GM19438 (cell line): ENCODE measurements around the gene BTNL2.

ENCODE experiments used
- ATAC-seq: cut with Tn5 transposase; IDR thresholded peaks from one replicate; pipeline ENCODE4 v1.9.1; 2021; ENCODE audit warnings: low read depth; ENCODE audit not compliant: unreplicated experiment

Gene BTNL2

GRCh38 chr6:32415521-32416019, 8.6 kb upstream of the BTNL2 start:
- ATAC-seq: no peak

GRCh38 chr6:32413427-32414047, 6.6 kb upstream of the BTNL2 start:
- ATAC-seq: no peak

GRCh38 chr6:32411566-32412327, 4.8 kb upstream of the BTNL2 start:
- no peak for ATAC-seq

GRCh38 chr6:32410906-32411305, 3.9 kb upstream of the BTNL2 start:
- ATAC-seq: no peak

GRCh38 chr6:32406197-32406596, 784 bp downstream of the BTNL2 start:
- no peak for ATAC-seq

GRCh38 chr6:32405656-32406055, 1.3 kb downstream of the BTNL2 start:
- ATAC-seq: no peak

GRCh38 chr6:32402812-32403211, 4.2 kb downstream of the BTNL2 start:
- ATAC-seq: no peak

- ATAC-seq: no peak
Observed at GRCh38 chr6:32401284-32401963, 5.6 kb downstream of the BTNL2 start.

- no peak for ATAC-seq
Observed at GRCh38 chr6:32397252-32397920, 9.6 kb downstream of the BTNL2 start.

GRCh38 chr6:32396028-32396427, 11.0 kb downstream of the BTNL2 start:
- no peak for ATAC-seq

GRCh38 chr6:32393665-32394420, 13.1 kb downstream of the BTNL2 start:
- ATAC-seq: no peak

- no peak for ATAC-seq
Observed at GRCh38 chr6:32391505-32391904, 15.5 kb downstream of the BTNL2 start.

GRCh38 chr6:32387589-32388340, 19.2 kb downstream of the BTNL2 start:
- no peak for ATAC-seq

- ATAC-seq: no peak
Observed at GRCh38 chr6:32386040-32386439, 20.9 kb downstream of the BTNL2 start.

GRCh38 chr6:32382757-32383420, 24.1 kb downstream of the BTNL2 start:
- no peak for ATAC-seq

- no peak for ATAC-seq
Observed at GRCh38 chr6:32379545-32379944, 27.4 kb downstream of the BTNL2 start.

GRCh38 chr6:32375739-32376529, 31.0 kb downstream of the BTNL2 start:
- ATAC-seq: no peak

- ATAC-seq: no peak
Observed at GRCh38 chr6:32371803-32372202, 35.2 kb downstream of the BTNL2 start, which contains the start of gene TSBP1. Gene TSBP1 (minus strand): TSS chr6:32371903. CDS start chr6:32371706, 197 bp downstream.
